ENCODE results near the gene GCM1. TPM values are rescaled to one million over a fixed set of nuclear protein-coding genes. Genes with fewer than 3 reads are reported as not detected.

GCM1 gene
- total RNA-seq, 1 experiment from 2014 or later, result 0.24 TPM

DNA sequence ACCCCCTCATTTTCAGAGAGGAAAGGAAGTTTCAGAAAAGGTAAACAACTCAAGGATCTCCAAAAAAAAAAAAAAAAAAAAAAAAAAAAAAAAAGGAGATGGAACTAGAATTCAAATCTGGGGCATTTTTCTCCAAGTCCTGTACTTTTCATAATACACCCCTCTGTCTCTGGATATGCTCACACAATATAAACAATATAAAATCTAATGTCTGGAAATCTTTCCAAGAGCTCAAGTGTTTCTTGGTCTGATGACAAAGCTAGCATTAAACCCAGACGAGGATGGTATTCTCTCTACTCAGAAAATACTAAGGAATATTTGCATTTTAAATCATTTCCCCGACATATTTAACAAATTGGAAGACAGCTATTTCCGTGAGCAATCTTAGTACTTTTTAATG, 5.8 kb downstream of the GCM1 start:
- ChIA-PET POLR2A (ENCODE audit: low non-redundant PET) (no interaction called here), CTCF (no interaction called here)
- no peaks in the 10 kb centered on the region for H3K4me1 ChIP-seq (ENCODE audit: insufficient read depth, low read length, poor library complexity, severe bottlenecking)
- no peak overlapping the region for H3K4me3 ChIP-seq (ENCODE audit: low read depth, low read length, poor library complexity, severe bottlenecking)
- H3K36me3 ChIP-seq (ENCODE audit: insufficient read depth, low read length, poor library complexity, severe bottlenecking), result no peaks in the 10 kb centered on the region
- no peaks in the 10 kb centered on the region for H3K9me3 ChIP-seq (ENCODE audit: low read depth, low read length, poor library complexity, severe bottlenecking)
- no TSS peak for BruUV-seq (replicated peaks)
- H3K27me3 ChIP-seq (replicated peaks; ENCODE audit: insufficient read depth, low read depth, low read length, poor library complexity), result no peaks in the 10 kb centered on the region
- H3K27ac ChIP-seq (ENCODE audit: low read depth, low read length, poor library complexity, severe bottlenecking), result no peak overlapping the region
- TF ChIP-seq EZH2 (IDR thresholded peaks at IDR 0.05; ENCODE audit: borderline replicate concordance, low read depth, low read length, poor library complexity, severe bottlenecking) (no peak), CTCF (conservative IDR thresholded peaks at IDR 0.05; ENCODE audit: low read depth, low read length) (no peak)
- DNase-seq (ENCODE audit: low spot score), result no peak
- intact Hi-C loops (cut with micrococcal nuclease; ENCODE audit: unreplicated experiment), result no loop called here

DNA sequence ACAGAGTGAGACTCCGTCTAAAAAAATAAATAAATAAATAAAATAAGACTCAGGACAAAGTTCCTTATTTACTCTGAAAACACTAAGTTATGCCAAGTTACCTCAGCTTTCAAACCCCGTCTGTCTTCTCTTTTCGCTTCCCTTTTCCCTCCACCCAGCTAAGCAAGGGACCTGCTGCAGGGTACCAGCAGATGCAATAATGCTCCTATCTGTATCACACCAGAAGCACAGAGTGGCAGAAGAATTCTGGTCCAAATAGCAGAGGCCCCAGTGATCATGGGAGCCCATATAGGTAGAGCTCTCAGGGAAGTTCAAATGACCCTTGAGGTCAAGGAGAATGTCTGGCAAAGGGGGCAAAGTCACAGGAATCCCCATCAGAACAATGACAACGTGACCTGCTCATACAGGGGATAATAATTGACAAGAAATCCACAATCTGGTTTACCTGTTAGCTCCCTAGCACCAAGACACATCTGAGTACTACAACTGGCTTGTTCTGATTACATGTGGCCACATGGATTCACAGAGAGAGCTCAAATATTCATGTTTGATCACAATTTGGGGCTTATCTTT, 8.7 kb downstream of the GCM1 start:
- no peak overlapping the region for H3K27ac ChIP-seq (ENCODE audit: low read depth, low read length, poor library complexity, severe bottlenecking)
- no peaks in the 10 kb centered on the region for H3K36me3 ChIP-seq (ENCODE audit: insufficient read depth, low read length, poor library complexity, severe bottlenecking)
- POLR2A ChIA-PET (ENCODE audit: low non-redundant PET), result no interaction called here
- no peak overlapping the region for H3K4me3 ChIP-seq (ENCODE audit: low read depth, low read length, poor library complexity, severe bottlenecking)
- H3K4me1 ChIP-seq (ENCODE audit: insufficient read depth, low read length, poor library complexity, severe bottlenecking), result no peaks in the 10 kb centered on the region
- no peaks in the 10 kb centered on the region for H3K27me3 ChIP-seq (replicated peaks; ENCODE audit: insufficient read depth, low read depth, low read length, poor library complexity)
- TF ChIP-seq EZH2 (IDR thresholded peaks at IDR 0.05; ENCODE audit: borderline replicate concordance, low read depth, low read length, poor library complexity, severe bottlenecking), result no peak
- no peak for TF ChIP-seq CTCF (conservative IDR thresholded peaks at IDR 0.05; ENCODE audit: low read depth, low read length)
- intact Hi-C loops (cut with micrococcal nuclease; ENCODE audit: unreplicated experiment), result no loop called here
- no TSS peak for BruUV-seq (replicated peaks)
- no peaks in the 10 kb centered on the region for H3K9me3 ChIP-seq (ENCODE audit: low read depth, low read length, poor library complexity, severe bottlenecking)
- DNase-seq (ENCODE audit: low spot score), result no peak
- CTCF ChIA-PET, result no interaction called here

DNA sequence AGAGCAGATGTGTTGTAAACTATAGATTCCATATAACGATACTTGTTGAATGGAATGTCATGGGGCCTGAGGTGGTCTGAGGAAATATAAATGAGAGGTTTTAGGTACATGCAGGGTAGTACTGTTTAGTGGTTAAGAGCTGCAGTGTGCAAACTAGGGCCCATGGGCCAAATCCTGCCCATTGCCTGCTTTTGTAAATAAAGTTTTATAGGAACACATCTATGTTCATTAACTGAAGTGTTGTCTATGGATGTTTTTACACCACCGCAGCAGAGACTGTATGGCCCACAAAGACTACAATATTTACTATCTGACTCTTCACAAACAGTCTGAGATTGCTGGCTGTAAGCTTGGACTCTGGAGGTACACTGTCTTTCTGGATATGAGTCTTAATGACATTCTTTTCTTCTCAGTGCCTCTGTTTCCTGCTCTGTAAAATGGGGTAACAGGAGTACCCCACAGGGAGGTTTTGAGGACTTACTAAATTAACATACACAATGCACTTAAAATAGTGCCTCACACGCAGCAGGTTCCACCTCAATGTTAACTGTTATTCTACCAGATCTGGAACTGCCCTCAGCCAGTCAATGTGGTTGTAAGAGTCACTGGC, 12.5 kb downstream of the GCM1 start:
- Histone ChIP-seq H3K4me1 (ENCODE audit: insufficient read depth, low read length, poor library complexity, severe bottlenecking) (no peaks in the 10 kb centered on the region), H3K27me3 (replicated peaks; ENCODE audit: insufficient read depth, low read depth, low read length, poor library complexity) (no peaks in the 10 kb centered on the region), H3K4me3 (ENCODE audit: low read depth, low read length, poor library complexity, severe bottlenecking) (no peak overlapping the region), H3K36me3 (ENCODE audit: insufficient read depth, low read length, poor library complexity, severe bottlenecking) (no peaks in the 10 kb centered on the region), H3K27ac (ENCODE audit: low read depth, low read length, poor library complexity, severe bottlenecking) (no peak overlapping the region), H3K9me3 (ENCODE audit: low read depth, low read length, poor library complexity, severe bottlenecking) (no peaks in the 10 kb centered on the region)
- ChIA-PET POLR2A (ENCODE audit: low non-redundant PET) (no interaction called here), CTCF (no interaction called here)
- TF ChIP-seq CTCF (conservative IDR thresholded peaks at IDR 0.05; ENCODE audit: low read depth, low read length) (no peak), EZH2 (IDR thresholded peaks at IDR 0.05; ENCODE audit: borderline replicate concordance, low read depth, low read length, poor library complexity, severe bottlenecking) (no peak)
- intact Hi-C loops (cut with micrococcal nuclease; ENCODE audit: unreplicated experiment), result no loop called here
- no peak for DNase-seq (ENCODE audit: low spot score)
- no TSS peak for BruUV-seq (replicated peaks)
